Measurements from ENCODE around the gene NBDY. TPM values are rescaled to one million over a fixed set of nuclear protein-coding genes. Genes with fewer than 3 reads are reported as not detected.
A peak's percentile ranks its signal among the peaks of the same experiment; 100 is the strongest.

Gene NBDY
- polyA plus RNA-seq, 2 of the 4 experiments (the other 2 are of a cell fraction): 48.0 to 64.8 TPM

GRCh38 chrX:56736219-56736618, 7.2 kb downstream of the NBDY start:
- POLR2A ChIA-PET: no interaction called here
- FAIRE-seq (no peak), ATAC-seq (no peak), DNase-seq (ENCODE audit: low read depth in 1 of 2, low spot score in 1 of 2) (no peak)
- no peak overlapping the region for H3K27ac ChIP-seq
- CTCF ChIA-PET: no interaction called here
- no peak overlapping the region for H3K4me3 ChIP-seq
- no peaks in the 10 kb centered on the region; the same call in 2 of the 3 replicates for H3K9me3 ChIP-seq
- no peaks in the 10 kb centered on the region for H3K4me1 ChIP-seq
- no peak for TF ChIP-seq NFE2L2 (conservative IDR thresholded peaks at IDR 0.05; ENCODE audit: low read length)
- TF ChIP-seq KDM5A (IDR thresholded peaks at IDR 0.05): no peak
- TF ChIP-seq EP300 (IDR thresholded peaks at IDR 0.05): no peak
- no peak for TF ChIP-seq CBX8 (IDR thresholded peaks at IDR 0.05)
- TF ChIP-seq FOXS1 (CRISPR knock-in tag; IDR thresholded peaks at IDR 0.05): no peak
- no peak for TF ChIP-seq EHF (CRISPR knock-in tag; IDR thresholded peaks at IDR 0.05)
- TF ChIP-seq HES2 (IDR thresholded peaks at IDR 0.05): no peak
- TF ChIP-seq, protein P1, sequence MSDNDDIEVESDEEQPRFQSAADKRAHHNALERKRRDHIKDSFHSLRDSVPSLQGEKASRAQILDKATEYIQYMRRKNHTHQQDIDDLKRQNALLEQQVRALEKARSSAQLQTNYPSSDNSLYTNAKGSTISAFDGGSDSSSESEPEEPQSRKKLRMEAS (IDR thresholded peaks at IDR 0.05): no peak
- TF ChIP-seq, protein P2, sequence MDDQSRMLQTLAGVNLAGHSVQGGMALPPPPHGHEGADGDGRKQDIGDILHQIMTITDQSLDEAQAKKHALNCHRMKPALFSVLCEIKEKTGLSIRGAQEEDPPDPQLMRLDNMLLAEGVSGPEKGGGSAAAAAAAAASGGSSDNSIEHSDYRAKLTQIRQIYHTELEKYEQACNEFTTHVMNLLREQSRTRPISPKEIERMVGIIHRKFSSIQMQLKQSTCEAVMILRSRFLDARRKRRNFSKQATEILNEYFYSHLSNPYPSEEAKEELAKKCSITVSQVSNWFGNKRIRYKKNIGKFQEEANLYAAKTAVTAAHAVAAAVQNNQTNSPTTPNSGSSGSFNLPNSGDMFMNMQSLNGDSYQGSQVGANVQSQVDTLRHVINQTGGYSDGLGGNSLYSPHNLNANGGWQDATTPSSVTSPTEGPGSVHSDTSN (IDR thresholded peaks at IDR 0.05): no peak
- TF ChIP-seq TP53 (CRISPR knock-in tag; IDR thresholded peaks at IDR 0.05): no peak
- no peak for TF ChIP-seq CBX2 (IDR thresholded peaks at IDR 0.05; ENCODE audit: borderline replicate concordance, low read depth)
- no peak for TF ChIP-seq EHMT2 (IDR thresholded peaks at IDR 0.05; ENCODE audit: low read depth)
- TF ChIP-seq POLR2A (IDR thresholded peaks at IDR 0.05; ENCODE audit: low read length): no peak
- no peak for TF ChIP-seq BHLHE40 (IDR thresholded peaks at IDR 0.05; ENCODE audit: low read depth, low read length)
- TF ChIP-seq, protein P3, sequence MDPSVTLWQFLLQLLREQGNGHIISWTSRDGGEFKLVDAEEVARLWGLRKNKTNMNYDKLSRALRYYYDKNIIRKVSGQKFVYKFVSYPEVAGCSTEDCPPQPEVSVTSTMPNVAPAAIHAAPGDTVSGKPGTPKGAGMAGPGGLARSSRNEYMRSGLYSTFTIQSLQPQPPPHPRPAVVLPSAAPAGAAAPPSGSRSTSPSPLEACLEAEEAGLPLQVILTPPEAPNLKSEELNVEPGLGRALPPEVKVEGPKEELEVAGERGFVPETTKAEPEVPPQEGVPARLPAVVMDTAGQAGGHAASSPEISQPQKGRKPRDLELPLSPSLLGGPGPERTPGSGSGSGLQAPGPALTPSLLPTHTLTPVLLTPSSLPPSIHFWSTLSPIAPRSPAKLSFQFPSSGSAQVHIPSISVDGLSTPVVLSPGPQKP (IDR thresholded peaks at IDR 0.05; ENCODE audit: low read depth, low read length): no peak
- no peak for TF ChIP-seq RFX5 (IDR thresholded peaks at IDR 0.05)
- TF ChIP-seq CHD2 (IDR thresholded peaks at IDR 0.05; ENCODE audit: low read length, partially characterized antibody): no peak
- no peak for TF ChIP-seq JUNB (IDR thresholded peaks at IDR 0.05)
- WGBS (ENCODE audit: missing lambda C conversion rate): 99% methylated on average over 14 of the region's 14 CpGs
- H3K4me2 ChIP-seq: no peak overlapping the region

DNA sequence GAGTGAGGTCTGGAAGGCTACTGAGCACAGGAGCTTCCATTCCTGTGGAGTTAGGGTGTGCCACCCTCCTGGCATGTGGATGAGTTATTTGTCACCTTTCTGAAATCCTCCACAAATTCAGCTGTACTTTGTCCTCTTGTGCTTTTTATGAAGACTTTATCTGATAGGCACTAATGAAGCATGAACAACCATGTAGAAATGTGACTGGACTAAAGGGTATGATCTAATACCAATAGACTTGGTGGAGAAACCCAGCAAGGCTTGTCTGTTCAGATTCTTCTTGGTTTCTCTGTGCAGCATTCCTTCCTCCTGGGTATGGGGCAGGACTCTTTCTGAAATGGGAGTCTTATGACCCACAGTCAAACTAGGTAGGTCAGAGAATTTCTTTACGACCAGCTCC, 9.6 kb downstream of the NBDY start:
- no peak overlapping the region for H3K27ac ChIP-seq
- H3K4me2 ChIP-seq: no peak overlapping the region
- CTCF ChIA-PET: no interaction called here
- peaks cover 15% of the 10 kb centered on the region; the same call in 2 of the 3 replicates for H3K9me3 ChIP-seq
- no peak for TF ChIP-seq MYC (IDR thresholded peaks at IDR 0.05; ENCODE audit: borderline replicate concordance, low read length)
- no peak for TF ChIP-seq HES2 (IDR thresholded peaks at IDR 0.05)
- FAIRE-seq (no peak), ATAC-seq (no peak), DNase-seq (ENCODE audit: low read depth in 1 of 2, low spot score in 1 of 2) (no peak)
- no peaks in the 10 kb centered on the region for H3K4me1 ChIP-seq
- POLR2A ChIA-PET: no interaction called here
- no peak overlapping the region for H3K4me3 ChIP-seq
- 79% methylated on average over 1 of the region's 1 CpG for WGBS (ENCODE audit: missing lambda C conversion rate)

GRCh38 chrX:56744996-56745395, 16.0 kb downstream of the NBDY start:
- DNase-seq (ENCODE audit: low read depth in 1 of 2, low spot score in 1 of 2) (peak in 1 of 2 experiments; percentile 75), ATAC-seq (peak; percentile 90 to 96), FAIRE-seq (no peak)
- ChIA-PET POLR2A (no interaction called here), CTCF (interaction anchor here (1.7 kb wide), 1 partner anchor 11 kb away, joined by 3 read pairs; no protein-coding TSS in a partner anchor)
- WGBS (ENCODE audit: missing lambda C conversion rate): 6% methylated on average over 4 of the region's 4 CpGs
- Histone ChIP-seq H3K4me2 (peak overlapping the region; percentile 76), H3K4me1 (peaks cover 21% of the 10 kb centered on the region), H3K4me3 (no peak overlapping the region), H3K27ac (peak overlapping the region; percentile 56 to 61; a peak in 4 of 6 replicates), H3K9me3 (peaks cover 18% of the 10 kb centered on the region; the same call in 2 of the 3 replicates)
- TF ChIP-seq CEBPB (IDR thresholded peaks at IDR 0.05): peak; percentile 67 to 80; a peak in 3 of 4 replicates
- no peak for TF ChIP-seq SMC3 (IDR thresholded peaks at IDR 0.05)
- no peak for TF ChIP-seq FOXS1 (CRISPR knock-in tag; IDR thresholded peaks at IDR 0.05)
- peak; percentile 46 for TF ChIP-seq JUNB (IDR thresholded peaks at IDR 0.05)
- peak; percentile 61 for TF ChIP-seq FOSL2 (IDR thresholded peaks at IDR 0.05)
- peak; percentile 84 for TF ChIP-seq FOSL2 (CRISPR knock-in tag; IDR thresholded peaks at IDR 0.05)
